Neural progenitor cell (in vitro differentiated cells): Measurements from ENCODE around the gene PANK4. TPM values are rescaled to one million over a fixed set of nuclear protein-coding genes. Genes with fewer than 3 reads are reported as not detected.

Source experiments
- DNase-seq: peaks from one replicate; pipeline ENCODE4 v3.0.0-alpha.2; 2016; ENCODE audit warnings: low spot score
- H2AFZ ChIP-seq: fragments of 200-600 bp; sonication (generic); replicated peaks from 2 replicates; pipeline ENCODE4 v1.6.1; 2016; ENCODE audit warnings: antibody characterized with exemption
- H3F3A ChIP-seq: fragments of 200-600 bp; sonication (generic); 2 replicates; pipeline ENCODE4 v1.6.1; 2016; ENCODE audit warnings: antibody characterized with exemption, low read depth
- H3K27ac ChIP-seq: fragments of 200-600 bp; sonication (generic); 2 replicates; pipeline ENCODE4 v1.5.1; 2016; ENCODE audit warnings: mild to moderate bottlenecking
- H3K27me3 ChIP-seq: fragments of 200-600 bp; sonication (generic); 2 replicates; pipeline ENCODE4 v1.6.1; 2016; ENCODE audit warnings: mild to moderate bottlenecking, moderate library complexity
- H3K36me3 ChIP-seq: fragments of 200-600 bp; sonication (generic); 2 replicates; pipeline ENCODE4 v1.5.1; 2016
- H3K4me1 ChIP-seq: fragments of 200-600 bp; sonication (generic); 2 replicates; pipeline ENCODE4 v1.6.1; 2016; ENCODE audit warnings: mixed run types
- H3K4me2 ChIP-seq: fragments of 200-600 bp; sonication (generic); 2 replicates; pipeline ENCODE4 v1.6.1; 2016
- H3K4me3 ChIP-seq: fragments of 200-600 bp; sonication (generic); 2 replicates; pipeline ENCODE4 v1.5.1; 2016
- H3K79me2 ChIP-seq: fragments of 200-600 bp; sonication (generic); 2 replicates; pipeline ENCODE4 v1.6.1; 2016; ENCODE audit warnings: low read depth
- H3K9ac ChIP-seq: fragments of 200-600 bp; sonication (generic); 2 replicates; pipeline ENCODE4 v1.6.1; 2016
- H3K9me3 ChIP-seq: fragments of 200-600 bp; sonication (generic); 2 replicates; pipeline ENCODE4 v1.5.1; 2016; ENCODE audit warnings: low read depth
- H4K20me1 ChIP-seq: fragments of 200-600 bp; sonication (generic); 2 replicates; pipeline ENCODE4 v1.6.1; 2016; ENCODE audit warnings: low read depth
- H3K27ac Mint-ChIP-seq: 3 replicates; pipeline ENCODE4 v1.8.0; 2021; ENCODE audit warnings: mixed read lengths
- H3K27me3 Mint-ChIP-seq: 2 replicates; pipeline ENCODE4 v1.8.0; 2022; ENCODE audit warnings: low read depth, mild to moderate bottlenecking, inconsistent platforms, moderate library complexity, mixed read lengths; ENCODE audit not compliant: insufficient read depth
- H3K36me3 Mint-ChIP-seq: 3 replicates; pipeline ENCODE4 v1.8.0; 2021; ENCODE audit warnings: mixed read lengths
- H3K4me1 Mint-ChIP-seq: 3 replicates; pipeline ENCODE4 v1.8.0; 2021; ENCODE audit warnings: mixed read lengths
- H3K4me3 Mint-ChIP-seq: 3 replicates; pipeline ENCODE4 v1.8.0; 2021; ENCODE audit warnings: mild to moderate bottlenecking, moderate library complexity, mixed read lengths
- H3K9me3 Mint-ChIP-seq: 3 replicates; pipeline ENCODE4 v1.8.0; 2020; ENCODE audit warnings: mixed read lengths
- CTCF ChIP-seq: fragments of 200-600 bp; sonication (generic); IDR thresholded peaks from 2 replicates; pipeline ENCODE4 v1.5.1; 2017; ENCODE audit warnings: antibody characterized with exemption, mild to moderate bottlenecking
- EZH2 ChIP-seq: fragments of 200-600 bp; sonication (generic); IDR thresholded peaks from 2 replicates; pipeline ENCODE4 v1.6.1; 2017; ENCODE audit warnings: antibody characterized with exemption, mild to moderate bottlenecking, moderate library complexity
- EZH2phosphoT487 ChIP-seq: fragments of 200-600 bp; sonication (generic); IDR thresholded peaks from 2 replicates; pipeline ENCODE4 v1.6.1; 2017; ENCODE audit warnings: antibody characterized with exemption
- total RNA-seq: library from RNA; depleted of rRNA; stranded (reverse); fragments of >200 nt; gene quantifications from 2 replicates; pipeline ENCODE4 v1.2.3, GENCODE V29; 2015; ENCODE audit warnings: low replicate concordance

The PANK4 gene
- total RNA-seq, 1 donor from 2014 or later: 30.6 TPM

GRCh38 chr1:2499986-2500596 is 26.3 kb downstream of the PANK4 start:
- H2AFZ ChIP-seq: no peak overlapping the region
- no peaks in the 10 kb centered on the region for H3K36me3 ChIP-seq
- no peak for DNase-seq
- H3K4me2 ChIP-seq: no peak overlapping the region
- no peaks in the 10 kb centered on the region for H3K79me2 ChIP-seq
- Mint-ChIP-seq H3K4me1 (peaks cover 3% of the 10 kb centered on the region), H3K4me3 (no peak overlapping the region), H3K36me3 (no peaks in the 10 kb centered on the region), H3K27me3 (no peaks in the 10 kb centered on the region), H3K27ac (no peak overlapping the region), H3K9me3 (no peaks in the 10 kb centered on the region)
- H3F3A ChIP-seq: no peaks in the 10 kb centered on the region
- H3K9me3 ChIP-seq: no peaks in the 10 kb centered on the region
- no peaks in the 10 kb centered on the region for H3K4me1 ChIP-seq
- no peak overlapping the region for H3K4me3 ChIP-seq
- TF ChIP-seq EZH2: no peak
- no peak for TF ChIP-seq EZH2phosphoT487
- no peak for TF ChIP-seq CTCF
- peaks cover 8% of the 10 kb centered on the region for H4K20me1 ChIP-seq
- no peak overlapping the region for H3K9ac ChIP-seq
- no peaks in the 10 kb centered on the region for H3K27me3 ChIP-seq
- no peak overlapping the region for H3K27ac ChIP-seq

GRCh38 chr1:2499260-2499659 is 27.1 kb downstream of the PANK4 start:
- no peaks in the 10 kb centered on the region for H3F3A ChIP-seq
- H3K27ac ChIP-seq: no peak overlapping the region
- peaks cover 1% of the 10 kb centered on the region for H4K20me1 ChIP-seq
- Mint-ChIP-seq H3K4me1 (peaks cover 4% of the 10 kb centered on the region), H3K27me3 (no peaks in the 10 kb centered on the region), H3K27ac (no peak overlapping the region), H3K36me3 (no peaks in the 10 kb centered on the region), H3K9me3 (no peaks in the 10 kb centered on the region), H3K4me3 (no peak overlapping the region)
- no peak for TF ChIP-seq EZH2
- no peak for TF ChIP-seq EZH2phosphoT487
- TF ChIP-seq CTCF: no peak
- no peak overlapping the region for H2AFZ ChIP-seq
- H3K9me3 ChIP-seq: no peaks in the 10 kb centered on the region
- no peaks in the 10 kb centered on the region for H3K4me1 ChIP-seq
- H3K4me2 ChIP-seq: no peak overlapping the region
- no peak overlapping the region for H3K9ac ChIP-seq
- DNase-seq: no peak
- no peaks in the 10 kb centered on the region for H3K36me3 ChIP-seq
- no peaks in the 10 kb centered on the region for H3K79me2 ChIP-seq
- no peaks in the 10 kb centered on the region for H3K27me3 ChIP-seq
- H3K4me3 ChIP-seq: no peak overlapping the region

- Mint-ChIP-seq H3K27ac (no peak overlapping the region), H3K9me3 (no peaks in the 10 kb centered on the region), H3K27me3 (no peaks in the 10 kb centered on the region), H3K4me1 (peaks cover 9% of the 10 kb centered on the region), H3K36me3 (no peaks in the 10 kb centered on the region), H3K4me3 (no peak overlapping the region)
- H3K9ac ChIP-seq: no peak overlapping the region
- no peaks in the 10 kb centered on the region for H3K27me3 ChIP-seq
- TF ChIP-seq CTCF: no peak
- TF ChIP-seq EZH2phosphoT487: no peak
- no peak for TF ChIP-seq EZH2
- H3K79me2 ChIP-seq: no peaks in the 10 kb centered on the region
- no peaks in the 10 kb centered on the region for H3F3A ChIP-seq
- no peaks in the 10 kb centered on the region for H3K4me1 ChIP-seq
- no peaks in the 10 kb centered on the region for H4K20me1 ChIP-seq
- H3K27ac ChIP-seq: no peak overlapping the region
- H3K4me3 ChIP-seq: no peak overlapping the region
- no peaks in the 10 kb centered on the region for H3K36me3 ChIP-seq
- no peak overlapping the region for H2AFZ ChIP-seq
- DNase-seq: no peak
- no peaks in the 10 kb centered on the region for H3K9me3 ChIP-seq
- no peak overlapping the region for H3K4me2 ChIP-seq
Observed at GRCh38 chr1:2498648-2499047, 27.7 kb downstream of the PANK4 start.
